Measurements from ENCODE around the gene KRTAP10-3.

DNA sequence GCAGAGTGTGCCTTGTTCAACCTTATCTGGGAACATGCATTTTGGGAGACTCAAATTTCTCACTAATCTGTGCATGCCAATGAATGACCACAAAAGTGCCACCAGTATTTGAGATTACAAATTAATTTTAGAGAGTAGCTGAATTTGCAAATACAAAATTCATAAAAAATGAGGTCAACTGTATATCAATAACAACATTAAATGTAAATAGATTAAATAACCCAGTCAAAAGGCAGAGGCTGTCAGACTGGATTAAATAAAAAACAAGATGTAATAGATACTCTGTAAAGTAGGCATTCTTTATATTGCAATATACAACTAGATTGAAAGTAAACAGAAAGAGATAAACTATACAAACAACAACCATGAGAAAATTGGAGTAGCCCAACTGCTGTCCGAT, 5.5 kb upstream of the KRTAP10-3 start:
- TF ChIP-seq, protein P1, sequence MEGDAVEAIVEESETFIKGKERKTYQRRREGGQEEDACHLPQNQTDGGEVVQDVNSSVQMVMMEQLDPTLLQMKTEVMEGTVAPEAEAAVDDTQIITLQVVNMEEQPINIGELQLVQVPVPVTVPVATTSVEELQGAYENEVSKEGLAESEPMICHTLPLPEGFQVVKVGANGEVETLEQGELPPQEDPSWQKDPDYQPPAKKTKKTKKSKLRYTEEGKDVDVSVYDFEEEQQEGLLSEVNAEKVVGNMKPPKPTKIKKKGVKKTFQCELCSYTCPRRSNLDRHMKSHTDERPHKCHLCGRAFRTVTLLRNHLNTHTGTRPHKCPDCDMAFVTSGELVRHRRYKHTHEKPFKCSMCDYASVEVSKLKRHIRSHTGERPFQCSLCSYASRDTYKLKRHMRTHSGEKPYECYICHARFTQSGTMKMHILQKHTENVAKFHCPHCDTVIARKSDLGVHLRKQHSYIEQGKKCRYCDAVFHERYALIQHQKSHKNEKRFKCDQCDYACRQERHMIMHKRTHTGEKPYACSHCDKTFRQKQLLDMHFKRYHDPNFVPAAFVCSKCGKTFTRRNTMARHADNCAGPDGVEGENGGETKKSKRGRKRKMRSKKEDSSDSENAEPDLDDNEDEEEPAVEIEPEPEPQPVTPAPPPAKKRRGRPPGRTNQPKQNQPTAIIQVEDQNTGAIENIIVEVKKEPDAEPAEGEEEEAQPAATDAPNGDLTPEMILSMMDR (IDR thresholded peaks at IDR 0.05): no peak
- no peak for TF ChIP-seq POLR2A (IDR thresholded peaks at IDR 0.05)

All from right lobe of liver (tissue), 4 donors.